Gastroesophageal sphincter (tissue), 4 donors: ENCODE data around the gene DEDD. TPM values are rescaled to one million over a fixed set of nuclear protein-coding genes. Genes with fewer than 3 reads are reported as not detected.

Experiments used
- ATAC-seq: fragments of 150-250 bp; one replicate; pipeline ENCODE4 v1.9.1; 2016; ENCODE audit warnings: mild to moderate bottlenecking, moderate library complexity
- H3K27ac ChIP-seq, 4 donors: fragments of 200-600 bp; sonication (generic) in 3 of 4; 1 replicate in 3 of 4; 2 replicates in 1 of 4; pipeline ENCODE4 v1.5.1; 2016 to 2019
- H3K27me3 ChIP-seq: fragments of 200-600 bp; sonication (generic); one replicate; pipeline ENCODE4 v1.5.1; 2019
- H3K36me3 ChIP-seq, 2 donors: fragments of 200-600 bp; sonication (generic); one replicate each; pipeline ENCODE4 v1.5.1; 2019; ENCODE audit warnings: control low read depth in 1 of 2
- H3K4me1 ChIP-seq, 3 donors: fragments of 200-600 bp; sonication (generic); 1 replicate in 2 of 3; 2 replicates in 1 of 3; pipeline ENCODE4 v1.5.1; 2016 to 2019; ENCODE audit warnings: control low read depth in 2 of 3
- H3K4me3 ChIP-seq, 2 donors: fragments of 200-600 bp; sonication (generic); one replicate each; pipeline ENCODE4 v1.5.1; 2019; ENCODE audit warnings: mild to moderate bottlenecking in 1 of 2, moderate library complexity in 1 of 2
- H3K9me3 ChIP-seq, 3 donors: fragments of 200-600 bp; sonication (generic); one replicate each; pipeline ENCODE4 v1.5.1; 2017 to 2019; ENCODE audit warnings: control low read depth in 2 of 3
- EP300 ChIP-seq: sonication (generic); formaldehyde crosslinking; IDR thresholded peaks from one replicate; pipeline ENCODE4 v1.6.1; 2017; ENCODE audit warnings: antibody characterized with exemption, mild to moderate bottlenecking
- POLR2A ChIP-seq, 2 donors: fragments of 450-650 bp; IDR thresholded peaks; one replicate each; pipeline ENCODE4 v1.6.1; 2017; ENCODE audit warnings: antibody characterized with exemption in 2 of 2, mild to moderate bottlenecking in 2 of 2, moderate library complexity in 1 of 2
- POLR2AphosphoS5 ChIP-seq: sonication (generic); formaldehyde crosslinking; IDR thresholded peaks from one replicate; pipeline ENCODE4 v1.6.1; 2017; ENCODE audit warnings: antibody characterized with exemption
- WGBS, 2 donors: methylation state at CpG; one replicate each; pipeline ENCODE4 v1.1.5; 2018; ENCODE audit warnings: low coverage in 1 of 2; 5-methylcytosine and 5-hydroxymethylcytosine counted together
- total RNA-seq, 4 donors: library from RNA; depleted of rRNA; stranded (reverse); fragments of >200 nt; gene quantifications; one replicate each; pipeline ENCODE4 v1.1.0, GENCODE V29; 2016
- TF ChIP-seq, protein P1 (sequence below), 4 experiments: fragments of 200-600 bp in 2 of 4; fragments of 450-650 bp in 2 of 4; sonication (generic) in 1 of 4; IDR thresholded peaks; one replicate each; pipeline ENCODE4 v1.5.1; 2017 to 2019; ENCODE audit warnings: antibody characterized with exemption in 4 of 4, mild to moderate bottlenecking in 2 of 4, moderate library complexity in 2 of 4

The DEDD gene, protein sequence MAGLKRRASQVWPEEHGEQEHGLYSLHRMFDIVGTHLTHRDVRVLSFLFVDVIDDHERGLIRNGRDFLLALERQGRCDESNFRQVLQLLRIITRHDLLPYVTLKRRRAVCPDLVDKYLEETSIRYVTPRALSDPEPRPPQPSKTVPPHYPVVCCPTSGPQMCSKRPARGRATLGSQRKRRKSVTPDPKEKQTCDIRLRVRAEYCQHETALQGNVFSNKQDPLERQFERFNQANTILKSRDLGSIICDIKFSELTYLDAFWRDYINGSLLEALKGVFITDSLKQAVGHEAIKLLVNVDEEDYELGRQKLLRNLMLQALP
- 10 to 100 TPM; 34.2 to 54.4 (median 41.7) TPM for total RNA-seq

DNA sequence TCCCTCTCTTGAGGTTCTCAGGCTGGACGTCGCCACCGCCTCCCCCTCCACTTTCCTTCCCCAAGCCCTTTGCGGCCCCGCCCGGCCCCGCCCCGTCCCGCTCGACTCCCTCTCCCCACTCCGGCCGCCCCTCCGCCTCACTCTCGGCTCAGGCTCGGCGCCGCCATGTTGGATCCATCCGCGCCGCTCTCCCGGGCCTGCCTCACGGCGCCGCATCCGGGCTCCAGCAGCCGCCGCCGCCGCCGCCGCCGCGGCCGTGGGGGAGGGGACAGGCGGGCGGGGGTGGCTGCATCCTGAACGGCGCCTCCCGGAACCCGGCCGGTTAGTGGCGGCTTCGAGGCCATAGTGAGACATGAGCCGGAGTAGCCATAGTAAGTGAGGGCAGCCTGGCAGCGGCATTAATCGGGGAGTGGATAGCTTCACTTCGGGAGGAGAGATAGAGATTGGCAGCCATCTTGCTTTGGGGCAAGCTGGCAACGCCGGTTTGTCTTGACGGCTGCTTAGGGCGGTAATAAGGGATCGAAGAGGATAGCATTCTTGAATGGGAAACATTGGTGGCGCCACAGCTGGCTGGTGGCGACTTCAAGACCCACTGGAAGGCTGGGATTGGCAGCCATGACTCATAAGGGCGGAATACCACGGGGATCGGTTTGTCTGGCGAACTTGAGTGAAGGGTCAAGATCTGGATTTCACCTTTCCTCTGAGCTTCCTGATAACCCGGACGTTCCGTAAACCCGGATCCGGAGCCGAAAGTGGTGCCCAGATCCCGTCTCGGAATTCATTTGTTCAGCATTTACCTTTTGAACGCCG lies at the start of gene DEDD:
DEDD (minus strand) TSS at position 258 of the 810 bp plus-strand sequence. CDS start 8,205 bp downstream, outside the sequence.
- Histone ChIP-seq H3K9me3 (no peaks in the 10 kb centered on the region), H3K4me1 (peaks cover 5 to 58% (median 24%) of the 10 kb centered on the region in 3 donors), H3K4me3 (peak within 1 kb of the TSS; percentile 55 to 76), H3K27ac (peak within 1 kb of the TSS; percentile 76 to 98 (median 95)), H3K36me3 (peaks cover 0 to 23% of the 10 kb centered on the region in 2 donors), H3K27me3 (no peaks in the 10 kb centered on the region)
- WGBS, 2 donors, result 0% methylated on average over 6 to 14 of the region's 68 CpGs
- TF ChIP-seq, protein P1, sequence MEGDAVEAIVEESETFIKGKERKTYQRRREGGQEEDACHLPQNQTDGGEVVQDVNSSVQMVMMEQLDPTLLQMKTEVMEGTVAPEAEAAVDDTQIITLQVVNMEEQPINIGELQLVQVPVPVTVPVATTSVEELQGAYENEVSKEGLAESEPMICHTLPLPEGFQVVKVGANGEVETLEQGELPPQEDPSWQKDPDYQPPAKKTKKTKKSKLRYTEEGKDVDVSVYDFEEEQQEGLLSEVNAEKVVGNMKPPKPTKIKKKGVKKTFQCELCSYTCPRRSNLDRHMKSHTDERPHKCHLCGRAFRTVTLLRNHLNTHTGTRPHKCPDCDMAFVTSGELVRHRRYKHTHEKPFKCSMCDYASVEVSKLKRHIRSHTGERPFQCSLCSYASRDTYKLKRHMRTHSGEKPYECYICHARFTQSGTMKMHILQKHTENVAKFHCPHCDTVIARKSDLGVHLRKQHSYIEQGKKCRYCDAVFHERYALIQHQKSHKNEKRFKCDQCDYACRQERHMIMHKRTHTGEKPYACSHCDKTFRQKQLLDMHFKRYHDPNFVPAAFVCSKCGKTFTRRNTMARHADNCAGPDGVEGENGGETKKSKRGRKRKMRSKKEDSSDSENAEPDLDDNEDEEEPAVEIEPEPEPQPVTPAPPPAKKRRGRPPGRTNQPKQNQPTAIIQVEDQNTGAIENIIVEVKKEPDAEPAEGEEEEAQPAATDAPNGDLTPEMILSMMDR (IDR thresholded peaks at IDR 0.05), result peak in 2 of 4 experiments; percentile 15 to 18
- peak; percentile 51 to 65 for TF ChIP-seq POLR2A (IDR thresholded peaks at IDR 0.05)
- TF ChIP-seq POLR2AphosphoS5, result peak; percentile 58
- TF ChIP-seq EP300, result no peak
- ATAC-seq, result peak; percentile 97

DNA sequence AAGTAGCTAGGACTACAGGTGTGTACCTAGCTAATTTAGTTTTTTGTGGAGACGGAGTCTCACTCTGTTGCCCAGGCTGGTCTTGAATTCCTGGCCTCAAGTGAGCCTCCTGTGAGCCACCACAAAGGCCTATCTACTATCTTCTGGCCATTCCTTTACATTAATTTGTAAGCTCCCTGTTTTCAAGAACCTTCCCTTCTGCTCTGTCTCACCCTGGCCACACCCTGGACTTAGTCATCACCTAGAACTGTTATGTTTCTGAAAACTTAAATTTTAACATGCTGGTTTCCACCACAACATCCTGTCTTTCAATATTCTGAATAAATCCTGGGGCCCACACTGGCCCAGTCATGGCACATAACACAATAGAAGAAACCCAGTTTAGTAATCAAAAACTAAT lies 49.7 kb upstream of the DEDD start:
- no peak for TF ChIP-seq EP300
- Histone ChIP-seq H3K27me3 (no peaks in the 10 kb centered on the region), H3K4me1 (peaks cover 0 to 25% (median 5%) of the 10 kb centered on the region in 3 donors), H3K4me3 (no peak overlapping the region), H3K36me3 (no peaks in the 10 kb centered on the region), H3K27ac (peak overlapping the region in 2 of 4 donors; percentile 8 to 38), H3K9me3 (no peaks in the 10 kb centered on the region)
- WGBS, 2 donors, result 100% methylated on average over 1 of the region's 1 CpG; no CpG with 5 or more reads in 1 of the 2 donors
- no peak for ATAC-seq

DNA sequence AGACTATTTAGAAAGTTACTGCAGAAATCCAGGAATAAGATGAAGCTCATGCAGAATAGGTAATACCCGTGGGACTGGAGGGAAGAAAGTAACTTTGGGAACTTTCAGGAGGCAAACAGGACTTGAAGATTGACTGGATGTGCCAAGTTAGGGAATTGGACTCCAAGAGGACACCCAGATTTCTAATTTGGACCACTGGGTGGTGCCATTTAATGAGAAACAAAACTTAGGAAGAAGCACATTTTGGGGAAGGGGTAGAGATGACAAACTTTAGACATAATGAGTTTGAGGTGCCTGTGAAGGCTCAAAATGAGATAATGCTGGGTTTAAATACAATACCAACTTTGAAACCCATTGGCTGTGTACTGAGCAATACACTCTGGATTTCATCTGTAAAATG lies 48.2 kb upstream of the DEDD start:
- H3K4me1 ChIP-seq, result peaks cover 5 to 37% (median 15%) of the 10 kb centered on the region in 3 donors
- WGBS, 2 donors, result 44 to 78% methylated on average over 1 of the region's 1 CpG
- TF ChIP-seq POLR2AphosphoS5 (no peak), POLR2A (IDR thresholded peaks at IDR 0.05) (no peak), EP300 (no peak)
- TF ChIP-seq, protein P1 (IDR thresholded peaks at IDR 0.05), result peak in 1 of 4 experiments; percentile 15
- ATAC-seq, result no peak
- peaks cover 0 to 4% of the 10 kb centered on the region in 2 donors for H3K36me3 ChIP-seq
- H3K27ac ChIP-seq, result no peak overlapping the region
- no peaks in the 10 kb centered on the region for H3K9me3 ChIP-seq
- H3K27me3 ChIP-seq, result no peaks in the 10 kb centered on the region
- H3K4me3 ChIP-seq, result no peak overlapping the region

DNA sequence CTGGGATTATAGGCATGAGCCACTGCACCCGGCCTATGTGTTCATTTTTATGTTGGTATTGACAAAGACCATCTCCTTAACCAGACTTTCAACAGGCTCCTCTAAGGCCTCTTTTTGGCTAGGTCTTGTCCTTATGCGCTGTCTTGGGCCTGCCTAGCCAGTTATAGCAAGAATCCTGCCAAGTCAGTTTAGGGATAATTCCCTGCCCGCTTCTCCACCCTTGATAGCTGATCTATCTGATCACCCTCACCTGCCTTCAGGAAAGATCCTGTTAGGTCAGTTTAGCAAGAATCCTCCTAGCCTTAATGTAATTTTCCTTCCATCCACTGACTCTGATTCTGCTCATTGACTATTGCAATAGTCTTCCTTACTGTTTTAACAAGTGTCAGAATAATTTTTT lies 47.2 kb upstream of the DEDD start:
- Histone ChIP-seq H3K9me3 (no peaks in the 10 kb centered on the region), H3K27me3 (no peaks in the 10 kb centered on the region), H3K36me3 (peaks cover 0 to 13% of the 10 kb centered on the region in 2 donors), H3K27ac (no peak overlapping the region), H3K4me3 (no peak overlapping the region), H3K4me1 (peaks cover 5 to 37% (median 15%) of the 10 kb centered on the region in 3 donors)
- 97% methylated on average over 3 of the region's 3 CpGs; no CpG with 5 or more reads in 1 of the 2 donors for WGBS, 2 donors
- TF ChIP-seq EP300, result no peak
- TF ChIP-seq, protein P1 (IDR thresholded peaks at IDR 0.05), result no peak
- no peak for TF ChIP-seq POLR2AphosphoS5
- no peak for TF ChIP-seq POLR2A (IDR thresholded peaks at IDR 0.05)
- no peak for ATAC-seq

DNA sequence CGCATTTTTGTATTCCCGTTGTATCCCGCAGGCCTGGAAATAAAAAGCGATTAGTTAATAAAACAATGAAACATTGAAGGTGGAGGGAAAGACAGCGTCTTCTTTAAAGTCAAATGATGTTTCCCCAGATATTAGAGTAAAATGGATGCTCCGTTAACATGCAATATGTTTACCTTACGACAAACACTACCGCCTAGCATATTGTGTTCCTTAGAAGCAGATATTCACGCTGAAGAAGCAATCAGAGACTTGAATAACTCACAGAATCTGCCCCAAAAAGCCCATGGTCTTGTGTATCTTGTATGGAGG lies 45.4 kb upstream of the DEDD start:
- Histone ChIP-seq H3K4me1 (peaks cover 5 to 43% (median 19%) of the 10 kb centered on the region in 3 donors), H3K9me3 (no peaks in the 10 kb centered on the region), H3K4me3 (peak overlapping the region; percentile 71 to 86), H3K27ac (peak overlapping the region; percentile 76 to 96 (median 92)), H3K27me3 (no peaks in the 10 kb centered on the region), H3K36me3 (peaks cover 0 to 31% of the 10 kb centered on the region in 2 donors)
- WGBS, 2 donors, result 50 to 84% methylated on average over 4 to 8 of the region's 9 CpGs
- ATAC-seq, result no peak
- no peak for TF ChIP-seq POLR2A (IDR thresholded peaks at IDR 0.05)
- TF ChIP-seq, protein P1 (IDR thresholded peaks at IDR 0.05), result no peak
- no peak for TF ChIP-seq EP300
- TF ChIP-seq POLR2AphosphoS5, result no peak
